Neural progenitor cell (in vitro differentiated cells): Measurements from ENCODE around the gene ANTXR1.
"Not testable (repeated sequence)": the region's sequence is repeated elsewhere in the genome, so short reads cannot be mapped to it uniquely, and the experiment has no call there.

Experiments used
- EZH2 ChIP-seq: fragments of 200-600 bp; sonication (generic); IDR thresholded peaks from 2 replicates; pipeline ENCODE4 v1.6.1; 2017; ENCODE audit warnings: antibody characterized with exemption, mild to moderate bottlenecking, moderate library complexity
- EZH2phosphoT487 ChIP-seq: fragments of 200-600 bp; sonication (generic); IDR thresholded peaks from 2 replicates; pipeline ENCODE4 v1.6.1; 2017; ENCODE audit warnings: antibody characterized with exemption
- TF ChIP-seq, protein P1 (sequence below): fragments of 200-600 bp; sonication (generic); IDR thresholded peaks from 2 replicates; pipeline ENCODE4 v1.5.1; 2017; ENCODE audit warnings: antibody characterized with exemption, mild to moderate bottlenecking

DNA sequence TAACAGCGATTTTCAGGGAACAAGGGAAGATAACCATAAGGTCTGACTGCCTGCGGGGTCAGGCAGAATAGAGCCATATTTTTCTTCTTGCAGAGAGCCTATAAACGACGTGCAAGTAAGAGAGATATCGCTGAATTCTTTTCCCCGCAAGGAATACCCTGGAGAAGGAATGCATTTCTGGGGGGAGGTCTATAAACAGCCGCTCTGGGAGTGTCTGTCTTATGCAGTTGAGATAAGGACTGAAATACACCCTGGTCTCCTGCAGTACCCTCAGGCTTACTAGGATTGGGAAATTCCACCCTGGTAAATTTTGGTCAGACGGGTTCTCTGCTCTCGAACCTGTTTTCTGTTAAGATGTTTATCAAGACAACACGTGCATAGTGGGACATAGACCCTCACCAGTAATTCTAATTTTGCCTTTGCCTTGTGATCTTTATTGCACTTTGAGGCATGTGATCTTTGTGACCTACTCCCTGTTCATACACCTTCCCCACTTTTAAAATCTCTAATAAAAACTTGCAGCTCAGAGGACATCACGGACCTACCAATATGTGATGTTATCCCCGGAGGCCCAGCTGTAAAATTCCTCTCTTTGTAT lies 247.1 kb downstream of the ANTXR1 start:
- not testable (repeated sequence) for TF ChIP-seq EZH2phosphoT487, EZH2
- TF ChIP-seq, protein P1, sequence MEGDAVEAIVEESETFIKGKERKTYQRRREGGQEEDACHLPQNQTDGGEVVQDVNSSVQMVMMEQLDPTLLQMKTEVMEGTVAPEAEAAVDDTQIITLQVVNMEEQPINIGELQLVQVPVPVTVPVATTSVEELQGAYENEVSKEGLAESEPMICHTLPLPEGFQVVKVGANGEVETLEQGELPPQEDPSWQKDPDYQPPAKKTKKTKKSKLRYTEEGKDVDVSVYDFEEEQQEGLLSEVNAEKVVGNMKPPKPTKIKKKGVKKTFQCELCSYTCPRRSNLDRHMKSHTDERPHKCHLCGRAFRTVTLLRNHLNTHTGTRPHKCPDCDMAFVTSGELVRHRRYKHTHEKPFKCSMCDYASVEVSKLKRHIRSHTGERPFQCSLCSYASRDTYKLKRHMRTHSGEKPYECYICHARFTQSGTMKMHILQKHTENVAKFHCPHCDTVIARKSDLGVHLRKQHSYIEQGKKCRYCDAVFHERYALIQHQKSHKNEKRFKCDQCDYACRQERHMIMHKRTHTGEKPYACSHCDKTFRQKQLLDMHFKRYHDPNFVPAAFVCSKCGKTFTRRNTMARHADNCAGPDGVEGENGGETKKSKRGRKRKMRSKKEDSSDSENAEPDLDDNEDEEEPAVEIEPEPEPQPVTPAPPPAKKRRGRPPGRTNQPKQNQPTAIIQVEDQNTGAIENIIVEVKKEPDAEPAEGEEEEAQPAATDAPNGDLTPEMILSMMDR, result not testable (repeated sequence)
